ENCODE data around the gene XK.

DNA sequence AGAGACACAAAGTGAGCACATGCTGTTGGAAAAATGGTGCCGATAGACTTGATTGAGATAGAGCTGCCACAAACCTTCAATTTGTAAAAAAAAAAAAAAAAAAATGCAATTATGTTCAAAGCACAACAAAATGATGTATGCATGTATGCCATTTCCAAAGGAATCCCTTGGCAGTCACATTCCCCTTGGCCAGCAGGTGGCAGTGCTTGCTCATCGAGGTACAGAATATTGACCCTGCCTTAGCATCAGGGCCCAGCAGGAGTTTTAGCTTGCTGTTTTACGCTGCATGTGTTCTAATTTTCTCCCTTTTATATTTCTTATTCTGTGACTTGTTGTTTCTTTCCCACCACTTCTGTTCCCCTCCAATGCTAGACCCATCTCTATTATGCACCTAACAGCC, 59.8 kb downstream of the XK start:
- no peak for TF ChIP-seq NFE2L1 (CRISPR knock-in tag; IDR thresholded peaks at IDR 0.05)
- TF ChIP-seq, protein P1, sequence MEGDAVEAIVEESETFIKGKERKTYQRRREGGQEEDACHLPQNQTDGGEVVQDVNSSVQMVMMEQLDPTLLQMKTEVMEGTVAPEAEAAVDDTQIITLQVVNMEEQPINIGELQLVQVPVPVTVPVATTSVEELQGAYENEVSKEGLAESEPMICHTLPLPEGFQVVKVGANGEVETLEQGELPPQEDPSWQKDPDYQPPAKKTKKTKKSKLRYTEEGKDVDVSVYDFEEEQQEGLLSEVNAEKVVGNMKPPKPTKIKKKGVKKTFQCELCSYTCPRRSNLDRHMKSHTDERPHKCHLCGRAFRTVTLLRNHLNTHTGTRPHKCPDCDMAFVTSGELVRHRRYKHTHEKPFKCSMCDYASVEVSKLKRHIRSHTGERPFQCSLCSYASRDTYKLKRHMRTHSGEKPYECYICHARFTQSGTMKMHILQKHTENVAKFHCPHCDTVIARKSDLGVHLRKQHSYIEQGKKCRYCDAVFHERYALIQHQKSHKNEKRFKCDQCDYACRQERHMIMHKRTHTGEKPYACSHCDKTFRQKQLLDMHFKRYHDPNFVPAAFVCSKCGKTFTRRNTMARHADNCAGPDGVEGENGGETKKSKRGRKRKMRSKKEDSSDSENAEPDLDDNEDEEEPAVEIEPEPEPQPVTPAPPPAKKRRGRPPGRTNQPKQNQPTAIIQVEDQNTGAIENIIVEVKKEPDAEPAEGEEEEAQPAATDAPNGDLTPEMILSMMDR (IDR thresholded peaks at IDR 0.05), result peak; percentile 54
- no peak for TF ChIP-seq SP1 (CRISPR knock-in tag; conservative IDR thresholded peaks at IDR 0.05)
- no peak for TF ChIP-seq TP53 (CRISPR knock-in tag; IDR thresholded peaks at IDR 0.05)
- TF ChIP-seq NFYB (CRISPR knock-in tag; conservative IDR thresholded peaks at IDR 0.05; ENCODE audit: low read depth), result no peak
- no peak for TF ChIP-seq ZNF512 (CRISPR knock-in tag; IDR thresholded peaks at IDR 0.05; ENCODE audit: borderline replicate concordance)

Measured in WTC11 (cell line).